Trophoblast cell (in vitro differentiated cells and primary cell): Measurements from ENCODE around the gene UNC13B.

Experiments used
- DNase-seq, 2 donors: peaks; one replicate each; pipeline ENCODE4 v3.0.0-alpha.2; 2016
- H2AFZ ChIP-seq: 2 replicates; pipeline ENCODE4 v1.6.1; 2013; ENCODE audit warnings: low read length, moderate library complexity, mild to moderate bottlenecking; ENCODE audit not compliant: insufficient read depth, poor library complexity
- H2AK5ac ChIP-seq: 2 replicates; pipeline ENCODE4 v1.6.1; 2013; ENCODE audit warnings: mild to moderate bottlenecking, low read length
- H2BK120ac ChIP-seq: 2 replicates; pipeline ENCODE4 v1.6.1; 2013; ENCODE audit warnings: low read length, mild to moderate bottlenecking, moderate library complexity; ENCODE audit not compliant: insufficient read depth, poor library complexity
- H2BK12ac ChIP-seq: 2 replicates; pipeline ENCODE4 v1.6.1; 2013; ENCODE audit warnings: mild to moderate bottlenecking, low read length, moderate library complexity
- H2BK5ac ChIP-seq: 2 replicates; pipeline ENCODE4 v1.6.1; 2013; ENCODE audit warnings: low read length, low read depth, moderate library complexity, mild to moderate bottlenecking; ENCODE audit not compliant: poor library complexity
- H3K14ac ChIP-seq: 2 replicates; pipeline ENCODE4 v1.6.1; 2013; ENCODE audit warnings: mild to moderate bottlenecking, low read length
- H3K18ac ChIP-seq: 2 replicates; pipeline ENCODE4 v1.6.1; 2013; ENCODE audit warnings: mild to moderate bottlenecking, low read length
- H3K23ac ChIP-seq: 2 replicates; pipeline ENCODE4 v1.6.1; 2013; ENCODE audit warnings: low read length
- H3K27ac ChIP-seq: 2 replicates; pipeline ENCODE4 v1.5.1; 2013; ENCODE audit warnings: low read depth, mild to moderate bottlenecking, inconsistent platforms, low read length, moderate library complexity
- H3K27me3 ChIP-seq: 2 replicates; pipeline ENCODE4 v1.6.1; 2013; ENCODE audit warnings: inconsistent platforms, mild to moderate bottlenecking, low read length, moderate library complexity; ENCODE audit not compliant: insufficient read depth
- H3K36me3 ChIP-seq, 2 experiments: 1 replicate in 1 of 2; 2 replicates in 1 of 2; pipeline ENCODE4 v1.6.1; 2013; ENCODE audit warnings: low read length in 2 of 2, mild to moderate bottlenecking in 2 of 2, moderate library complexity in 1 of 2; ENCODE audit not compliant: insufficient read depth in 2 of 2, control insufficient read depth in 1 of 2
- H3K4ac ChIP-seq: 2 replicates; pipeline ENCODE4 v1.6.1; 2013; ENCODE audit warnings: low read depth, mild to moderate bottlenecking, low read length, moderate library complexity
- H3K4me1 ChIP-seq, 2 experiments: 1 replicate in 1 of 2; 2 replicates in 1 of 2; pipeline ENCODE4 v1.6.1; 2013; ENCODE audit warnings: low read length in 2 of 2, mild to moderate bottlenecking in 2 of 2, moderate library complexity in 1 of 2; ENCODE audit not compliant: insufficient read depth in 2 of 2, control insufficient read depth in 1 of 2
- H3K4me2 ChIP-seq: 2 replicates; pipeline ENCODE4 v1.6.1; 2013; ENCODE audit warnings: inconsistent platforms, mild to moderate bottlenecking, low read length, moderate library complexity
- H3K4me3 ChIP-seq: 2 replicates; pipeline ENCODE4 v1.5.1; 2013; ENCODE audit warnings: mild to moderate bottlenecking, low read depth, low read length, inconsistent platforms
- H3K79me1 ChIP-seq: one replicate; pipeline ENCODE4 v1.6.1; 2013; ENCODE audit warnings: low read length
- H3K79me2 ChIP-seq: 2 replicates; pipeline ENCODE4 v1.6.1; 2013; ENCODE audit warnings: low read length, mild to moderate bottlenecking; ENCODE audit not compliant: control insufficient read depth, insufficient read depth, poor library complexity
- H3K9ac ChIP-seq: 2 replicates; pipeline ENCODE4 v1.6.1; 2013; ENCODE audit warnings: mild to moderate bottlenecking, low read length
- H3K9me3 ChIP-seq: 2 replicates; pipeline ENCODE4 v1.6.1; 2013; ENCODE audit warnings: low read depth, mild to moderate bottlenecking, control low read depth, inconsistent platforms, low read length; ENCODE audit not compliant: insufficient read depth
- H4K12ac ChIP-seq: 2 replicates; pipeline ENCODE4 v1.6.1; 2013; ENCODE audit warnings: low read depth, mild to moderate bottlenecking, low read length, moderate library complexity
- H4K8ac ChIP-seq: 2 replicates; pipeline ENCODE4 v1.6.1; 2013; ENCODE audit warnings: low read depth, mild to moderate bottlenecking, low read length, moderate library complexity
- H4K91ac ChIP-seq: one replicate; pipeline ENCODE4 v1.6.1; 2013; ENCODE audit warnings: low read depth, mild to moderate bottlenecking, low read length, moderate library complexity
- WGBS: extraction: QIAGEN DNeasy Blood & Tissue Kit; methylation state at CpG from one replicate; pipeline ENCODE4 v1.1.7; 2013; ENCODE audit warnings: missing lambda C conversion rate; ENCODE audit not compliant: insufficient read length, insufficient coverage; ENCODE audit errors: extremely low coverage; 5-methylcytosine and 5-hydroxymethylcytosine counted together

Gene UNC13B

GRCh38 chr9:35453786-35454185 is 292.0 kb downstream of the UNC13B start:
- H3K79me2 ChIP-seq: no peaks in the 10 kb centered on the region
- H2BK12ac ChIP-seq: no peak overlapping the region
- H2BK5ac ChIP-seq: no peak overlapping the region
- H4K8ac ChIP-seq: no peak overlapping the region
- WGBS: no CpG with 5 or more reads among the region's 2 CpGs
- H3K18ac ChIP-seq: no peak overlapping the region
- no peak for DNase-seq
- H4K91ac ChIP-seq: no peak overlapping the region
- no peak overlapping the region for H3K4me2 ChIP-seq
- no peak overlapping the region for H3K27ac ChIP-seq
- no peak overlapping the region for H3K14ac ChIP-seq
- H2AK5ac ChIP-seq: no peak overlapping the region
- no peaks in the 10 kb centered on the region for H3K36me3 ChIP-seq
- H3K9me3 ChIP-seq: peaks cover 5% of the 10 kb centered on the region
- no peaks in the 10 kb centered on the region for H3K27me3 ChIP-seq
- no peaks in the 10 kb centered on the region for H3K4me1 ChIP-seq
- no peak overlapping the region for H2BK120ac ChIP-seq
- H2AFZ ChIP-seq: no peak overlapping the region
- H3K79me1 ChIP-seq: no peaks in the 10 kb centered on the region
- H4K12ac ChIP-seq: no peak overlapping the region
- no peak overlapping the region for H3K4ac ChIP-seq
- H3K9ac ChIP-seq: no peak overlapping the region
- no peak overlapping the region for H3K23ac ChIP-seq
- H3K4me3 ChIP-seq: no peak overlapping the region
